K562 (cell line): ENCODE measurements around the gene SLC26A6. TPM values are rescaled to one million over a fixed set of nuclear protein-coding genes. Genes with fewer than 3 reads are reported as not detected.

ENCODE experiments used
- ATAC-seq: fragments of 200-7000 bp; cut with Tn5 transposase; 3 replicates; pipeline ENCODE4 v1.9.1; 2020; ENCODE audit warnings: moderate library complexity
- BruUV-seq: library from RNA; stranded (reverse); fragments of 400-500 nt; replicated peaks from 2 replicates; lab custom pipeline; 2021; lab: Mats Ljungman, UMichigan
- CTCF ChIA-PET: fragments of 300-600 bp; formaldehyde crosslinking; extraction: SDS; loops from one replicate; lab custom pipeline; 2021; ENCODE audit warnings: low intra/inter-chr PET ratio; lab: Yijun Ruan, JAX
- POLR2A ChIA-PET: fragments of 300-600, 350-650 bp; sonication (Branson Sonifier 250); formaldehyde crosslinking; extraction: SDS; loops from one replicate; lab custom pipeline; 2021; ENCODE audit warnings: antibody characterized with exemption, inconsistent platforms; lab: Yijun Ruan, JAX
- DNase-seq, 4 experiments: peaks; one replicate each; pipeline versions ENCODE4 v3.0.0 to v3.0.0-alpha.2; 2011 to 2018; ENCODE audit warnings: low spot score in 3 of 4, mixed read lengths in 3 of 4; ENCODE audit errors: extremely low read depth in 1 of 4
- FAIRE-seq: peaks from 2 replicates; lab custom pipeline; 2011; peaks lifted over from hg19 to GRCh38; lab: Jason Lieb, UNC
- H2AFZ ChIP-seq: 2 replicates; pipeline ENCODE4 v1.6.0; 2011; ENCODE audit warnings: low read depth, low read length, control low read depth, inconsistent platforms
- H3K27ac ChIP-seq: fragments of 200-600 bp; 3 replicates; pipeline ENCODE4 v1.8.0; 2011; ENCODE audit warnings: low read depth, mild to moderate bottlenecking, control low read depth, inconsistent platforms, low read length, moderate library complexity, mixed read lengths; ENCODE audit errors: extremely low read depth
- H3K27me3 ChIP-seq, 2 experiments: fragments of 300-600 bp in 1 of 2; 2 replicates in 1 of 2; 3 replicates in 1 of 2; pipeline versions ENCODE4 v1.6.0 to v1.8.0; 2011; ENCODE audit warnings: inconsistent platforms in 2 of 2, low read length in 2 of 2, mild to moderate bottlenecking in 1 of 2, mixed read lengths in 1 of 2, moderate library complexity in 1 of 2; ENCODE audit not compliant: control insufficient read depth in 2 of 2, insufficient read depth in 2 of 2
- H3K36me3 ChIP-seq: fragments of 300-600 bp; 3 replicates; pipeline ENCODE4 v1.8.0; 2011; ENCODE audit warnings: mild to moderate bottlenecking, low read length, inconsistent platforms; ENCODE audit not compliant: control insufficient read depth, insufficient read depth
- H3K4me1 ChIP-seq, 2 experiments: fragments of 200-600 bp in 1 of 2; replicated peaks in 1 of 2; 2 replicates in 1 of 2; 3 replicates in 1 of 2; pipeline versions ENCODE4 v1.5.1 to v1.8.0; 2011; ENCODE audit warnings: inconsistent platforms in 2 of 2, low read length in 2 of 2, mild to moderate bottlenecking in 1 of 2, mixed read lengths in 1 of 2, moderate library complexity in 1 of 2; ENCODE audit not compliant: control insufficient read depth in 2 of 2, insufficient read depth in 2 of 2
- H3K4me2 ChIP-seq: 2 replicates; pipeline ENCODE4 v1.6.1; 2011; ENCODE audit warnings: low read length, control low read depth, inconsistent platforms, mixed read lengths; ENCODE audit not compliant: insufficient read depth
- H3K4me3 ChIP-seq: fragments of 200-600 bp; sonication (generic), shearing (Covaris generic); 2 replicates; pipeline ENCODE4 v1.5.1; 2016; ENCODE audit warnings: control low read depth, inconsistent platforms
- H3K79me2 ChIP-seq: fragments of 200-600 bp; 3 replicates; pipeline ENCODE4 v1.8.0; 2011; ENCODE audit warnings: low read length, inconsistent platforms; ENCODE audit not compliant: control insufficient read depth, insufficient read depth
- H3K9ac ChIP-seq, 2 experiments: 2 replicates each; pipeline versions ENCODE4 v1.6.0 to v1.6.1; 2011; ENCODE audit warnings: low read depth in 2 of 2, low read length in 2 of 2, control low read depth in 1 of 2, inconsistent platforms in 1 of 2, mild to moderate bottlenecking in 1 of 2, mixed read lengths in 1 of 2; ENCODE audit not compliant: insufficient read depth in 1 of 2
- H3K9me1 ChIP-seq: one replicate; pipeline ENCODE4 v1.6.0; 2011; ENCODE audit warnings: inconsistent platforms, mild to moderate bottlenecking, low read length, moderate library complexity; ENCODE audit not compliant: control insufficient read depth, insufficient read depth
- H3K9me3 ChIP-seq: replicated peaks from 2 replicates; pipeline ENCODE4 v1.5.1; 2011; ENCODE audit warnings: low read depth, low read length, inconsistent platforms; ENCODE audit not compliant: control insufficient read depth, insufficient read depth
- H4K20me1 ChIP-seq: replicated peaks from 2 replicates; pipeline ENCODE4 v1.6.1; 2011; ENCODE audit warnings: low read length, inconsistent platforms, mixed read lengths; ENCODE audit not compliant: control insufficient read depth, insufficient read depth
- KDM5B ChIP-seq: fragments of 200-600 bp; sonication (generic); IDR thresholded peaks from 2 replicates; pipeline ENCODE4 v1.6.1; 2012; ENCODE audit warnings: low read depth, mild to moderate bottlenecking, moderate library complexity, low read length, control low read depth, inconsistent platforms; ENCODE audit not compliant: insufficient replicate concordance
- PATZ1 ChIP-seq: fragments of 250-450 bp; sonication (Bioruptor Pico); IDR thresholded peaks from 2 replicates; pipeline ENCODE4 v1.5.0; 2020; ENCODE audit warnings: mild to moderate bottlenecking, borderline replicate concordance
- SMAD1 ChIP-seq: fragments of 150-350 bp; IDR thresholded peaks from 2 replicates; pipeline ENCODE4 v1.6.1; 2014; ENCODE audit warnings: low read length, low read depth; ENCODE audit not compliant: partially characterized antibody
- ZBTB1 ChIP-seq: sonication (generic); formaldehyde crosslinking; IDR thresholded peaks from 2 replicates; pipeline ENCODE4 v1.8.1; 2023; ENCODE audit warnings: missing genetic modification reagents, low read depth, mild to moderate bottlenecking, borderline replicate concordance
- ZFX ChIP-seq: sonication (generic); formaldehyde crosslinking; IDR thresholded peaks from 2 replicates; pipeline ENCODE4 v1.8.0; 2022; ENCODE audit warnings: mild to moderate bottlenecking, missing genetic modification reagents, moderate library complexity
- WGBS: fragments of 100-300 bp; shearing (Covaris generic); methylation state at CpG from one replicate; pipeline ENCODE4 v1.1.6; 2016; ENCODE audit warnings: low coverage, mixed read lengths; ENCODE audit not compliant: insufficient coverage; ENCODE audit errors: missing lambda C conversion rate; 5-methylcytosine and 5-hydroxymethylcytosine counted together
- in situ Hi-C: fragments of 300-500 bp; cut with MboI; formaldehyde crosslinking; loops from 4 replicates; pipeline ENCODE4 v1.15.0; 2018; ENCODE audit warnings: inconsistent platforms, mixed read lengths
- intact Hi-C: fragments of 100-400 bp; cut with micrococcal nuclease; formaldehyde crosslinking; loops from 2 replicates; pipeline ENCODE4 v1.14.2; 2022
- polyA plus RNA-seq, 8 experiments: library from polyadenylated mRNA; depleted of rRNA in 4 of 8; stranded (reverse) in 5 of 8; unstranded in 3 of 8; fragments of >200 nt; fragmentation: Nextera tagmentation in 2 of 8; fragmentation: Illumina TruSeq in 1 of 8; extraction: Ambion mirVana in 2 of 8; extraction: Trizol in 1 of 8; gene quantifications; 2 replicates each; pipeline versions ENCODE4 v1.2.1 to v1.2.3, GENCODE V29; 2011 to 2014; ENCODE audit warnings: inconsistent platforms in 1 of 8, missing spikeins in 1 of 8
- total RNA-seq, 7 experiments: library from RNA; depleted of rRNA in 6 of 7; stranded (reverse); fragments of >200 nt in 6 of 7; fragmentation: Illumina TruSeq in 2 of 7; extraction: Trizol in 2 of 7; gene quantifications; 2 replicates each; pipeline versions ENCODE4 v1.2.1 to v1.2.3, GENCODE V29; 2011 to 2021; ENCODE audit warnings: low replicate concordance in 1 of 7
- TF ChIP-seq, protein P1 (sequence below): sonication (generic); formaldehyde crosslinking; IDR thresholded peaks from 2 replicates; pipeline ENCODE4 v1.8.1; 2023; ENCODE audit warnings: mild to moderate bottlenecking, missing genetic modification reagents

The SLC26A6 gene
- total and polyA plus RNA-seq, 9 of the 15 experiments (the other 6 are each of a cell fraction or from before 2014, with no cell fraction given), result 2.1 to 27.2 (median 14.8) TPM

DNA sequence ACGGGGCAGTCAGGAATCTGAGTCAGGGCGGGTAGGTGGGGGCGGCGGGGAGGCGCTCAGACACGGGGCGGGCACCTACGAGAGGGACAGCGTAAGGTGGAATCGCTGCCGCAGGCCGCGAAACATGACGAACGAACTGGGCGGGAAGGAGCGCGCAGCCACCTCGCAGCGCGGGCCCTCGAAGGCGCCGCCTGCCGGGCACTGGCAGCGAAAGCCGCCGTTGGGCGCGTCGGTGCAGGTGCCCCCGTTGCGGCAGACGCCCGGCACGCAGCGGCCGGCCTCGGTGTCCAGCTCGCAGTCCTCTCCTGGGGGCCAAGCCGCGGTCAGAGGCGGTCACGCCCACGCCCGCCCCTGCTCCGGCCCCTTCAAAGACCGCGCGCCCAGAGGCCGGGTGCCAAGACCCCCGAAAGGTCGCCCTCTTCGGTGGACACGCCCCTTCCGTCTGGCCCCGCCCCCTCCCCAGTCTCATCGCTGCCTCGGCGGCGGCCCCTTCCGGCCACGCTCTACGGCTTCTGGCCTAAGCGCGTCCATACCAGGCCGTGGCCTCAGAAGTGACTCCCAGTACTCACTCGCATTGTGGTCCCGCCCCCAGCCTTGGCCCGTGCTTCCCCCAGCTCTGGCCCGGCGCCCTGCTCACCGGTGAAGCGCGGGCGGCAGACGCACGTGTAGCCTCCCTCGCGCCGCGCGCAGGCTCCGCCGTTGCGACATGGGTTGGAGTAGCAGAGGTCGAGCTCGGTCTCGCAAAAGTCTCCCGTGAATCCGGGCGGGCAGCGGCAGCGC, 21.0 kb upstream of the SLC26A6 start:
- Histone ChIP-seq H3K4me3 (no peak overlapping the region), H2AFZ (no peak overlapping the region), H3K9me1 (no peaks in the 10 kb centered on the region), H3K9me3 (no peaks in the 10 kb centered on the region), H4K20me1 (no peaks in the 10 kb centered on the region), H3K27me3 (no peaks in the 10 kb centered on the region; a peak in 1 of 5 replicates), H3K9ac (no peak overlapping the region), H3K4me2 (no peak overlapping the region), H3K27ac (no peak overlapping the region), H3K36me3 (no peaks in the 10 kb centered on the region), H3K4me1 (peaks cover 0 to 14% of the 10 kb centered on the region in 2 experiments; a peak in 2 of 5 replicates), H3K79me2 (no peaks in the 10 kb centered on the region)
- in situ Hi-C loops, result no loop called here
- no peak for FAIRE-seq
- CTCF ChIA-PET, result no interaction called here
- TF ChIP-seq SMAD1, result no peak
- no peak for TF ChIP-seq PATZ1
- TF ChIP-seq, protein P1, sequence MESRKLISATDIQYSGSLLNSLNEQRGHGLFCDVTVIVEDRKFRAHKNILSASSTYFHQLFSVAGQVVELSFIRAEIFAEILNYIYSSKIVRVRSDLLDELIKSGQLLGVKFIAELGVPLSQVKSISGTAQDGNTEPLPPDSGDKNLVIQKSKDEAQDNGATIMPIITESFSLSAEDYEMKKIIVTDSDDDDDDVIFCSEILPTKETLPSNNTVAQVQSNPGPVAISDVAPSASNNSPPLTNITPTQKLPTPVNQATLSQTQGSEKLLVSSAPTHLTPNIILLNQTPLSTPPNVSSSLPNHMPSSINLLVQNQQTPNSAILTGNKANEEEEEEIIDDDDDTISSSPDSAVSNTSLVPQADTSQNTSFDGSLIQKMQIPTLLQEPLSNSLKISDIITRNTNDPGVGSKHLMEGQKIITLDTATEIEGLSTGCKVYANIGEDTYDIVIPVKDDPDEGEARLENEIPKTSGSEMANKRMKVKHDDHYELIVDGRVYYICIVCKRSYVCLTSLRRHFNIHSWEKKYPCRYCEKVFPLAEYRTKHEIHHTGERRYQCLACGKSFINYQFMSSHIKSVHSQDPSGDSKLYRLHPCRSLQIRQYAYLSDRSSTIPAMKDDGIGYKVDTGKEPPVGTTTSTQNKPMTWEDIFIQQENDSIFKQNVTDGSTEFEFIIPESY, result 0 out of 2 replicates have a peak, but pooled peaks have one; percentile 8
- TF ChIP-seq ZBTB1 (CRISPR knock-in tag), result no peak
- TF ChIP-seq KDM5B, result no peak
- TF ChIP-seq ZFX (CRISPR knock-in tag), result no peak
- no peak for DNase-seq
- 97% methylated on average over 21 of the region's 94 CpGs for WGBS
- POLR2A ChIA-PET, result no interaction called here
- no TSS peak for BruUV-seq
- no peak for ATAC-seq
- intact Hi-C loops, result no loop called here
